Erythroblast (primary cell): Measurements from ENCODE around the gene TBC1D8.

Experiments used
- GATA1 ChIP-seq: IDR thresholded peaks from 2 replicates; pipeline ENCODE4 v1.6.1; 2011; ENCODE audit warnings: low read depth, mild to moderate bottlenecking, control low read depth, low read length, moderate library complexity
- POLR2A ChIP-seq: IDR thresholded peaks from 2 replicates; pipeline ENCODE4 v1.6.1; 2011; ENCODE audit warnings: mild to moderate bottlenecking, low read length

DNA sequence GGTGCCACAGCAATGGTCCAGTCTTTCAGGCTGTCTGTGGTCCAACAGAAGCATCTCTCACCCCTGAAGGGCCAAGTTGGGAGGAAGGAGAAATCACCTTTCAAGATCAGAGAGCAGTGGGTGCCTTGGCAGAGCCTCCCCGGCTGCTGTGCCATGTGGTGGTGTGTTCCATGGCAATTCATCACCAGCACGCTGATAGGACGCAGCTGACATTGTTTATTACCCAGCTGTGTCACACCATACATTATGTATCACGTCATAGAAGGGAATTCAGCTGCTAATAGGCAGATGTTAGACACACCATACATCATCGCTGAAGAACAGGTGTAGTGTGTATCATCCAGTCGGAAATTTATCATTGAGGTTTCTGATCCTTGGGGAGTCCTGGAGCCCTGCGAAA, 178.7 kb downstream of the TBC1D8 start:
- no peak for TF ChIP-seq POLR2A
- TF ChIP-seq GATA1, result no peak
